AG08395 (cell line): Measurements from ENCODE around the gene TAS2R30.
A peak's percentile ranks its signal among the peaks of the same experiment; 100 is the strongest.

Experiments
- DNase-seq: peaks from one replicate; pipeline ENCODE4 v3.0.0; 2012; ENCODE audit warnings: mixed read lengths, low spot score

The TAS2R30 gene

GRCh38 chr12:11134305-11134704 lies at the start of gene TAS2R30:
TAS2R30 (minus strand) TSS chr12:11134644; CDS start chr12:11134244, 400 bp downstream.
- no peak for DNase-seq

GRCh38 chr12:11183011-11183410 lies 48.6 kb upstream of the TAS2R30 start:
- no peak for DNase-seq

- DNase-seq = no peak
Observed at GRCh38 chr12:11182529-11182928, 48.1 kb upstream of the TAS2R30 start.

GRCh38 chr12:11178250-11178649 lies 43.8 kb upstream of the TAS2R30 start:
- no peak for DNase-seq

- DNase-seq = no peak
Observed at GRCh38 chr12:11174022-11174421, 39.6 kb upstream of the TAS2R30 start.

- peak; percentile 25 for DNase-seq
Observed at GRCh38 chr12:11171969-11172675, 37.7 kb upstream of the TAS2R30 start.

- DNase-seq = peak; percentile 95
Observed at GRCh38 chr12:11171145-11171968, 36.9 kb upstream of the TAS2R30 start, which contains the start of gene SMIM10L1. SMIM10L1 (plus strand) TSS chr12:11171194; CDS start chr12:11171357, 163 bp downstream.

- DNase-seq = no peak
Observed at GRCh38 chr12:11170810-11171144, 36.3 kb upstream of the TAS2R30 start.

GRCh38 chr12:11166300-11166699 lies 31.9 kb upstream of the TAS2R30 start:
- DNase-seq = no peak

- DNase-seq = no peak
Observed at GRCh38 chr12:11164384-11164783, 29.9 kb upstream of the TAS2R30 start.

- DNase-seq = peak; percentile 4
Observed at GRCh38 chr12:11162502-11162901, 28.1 kb upstream of the TAS2R30 start.

GRCh38 chr12:11158885-11159444 lies 24.5 kb upstream of the TAS2R30 start:
- no peak for DNase-seq

GRCh38 chr12:11154400-11154925 lies 20.0 kb upstream of the TAS2R30 start:
- no peak for DNase-seq

- DNase-seq = no peak
Observed at GRCh38 chr12:11152725-11153124, 18.3 kb upstream of the TAS2R30 start.

GRCh38 chr12:11150832-11151231 lies 16.4 kb upstream of the TAS2R30 start:
- no peak for DNase-seq

GRCh38 chr12:11147420-11147819 lies 13.0 kb upstream of the TAS2R30 start:
- DNase-seq = no peak

GRCh38 chr12:11144297-11144696 lies 9.9 kb upstream of the TAS2R30 start:
- DNase-seq = no peak

GRCh38 chr12:11143352-11143751 lies 8.9 kb upstream of the TAS2R30 start:
- DNase-seq = no peak

- no peak for DNase-seq
Observed at GRCh38 chr12:11136075-11136474, 1.6 kb upstream of the TAS2R30 start.

GRCh38 chr12:11133816-11134215 lies 628 bp downstream of the TAS2R30 start:
- DNase-seq = no peak

- no peak for DNase-seq
Observed at GRCh38 chr12:11133162-11133561, 1.3 kb downstream of the TAS2R30 start.

GRCh38 chr12:11130999-11131398 lies 3.4 kb downstream of the TAS2R30 start:
- no peak for DNase-seq

- no peak for DNase-seq
Observed at GRCh38 chr12:11130382-11130781, 4.1 kb downstream of the TAS2R30 start.
